ENCODE measurements around the gene CDK14.

- TF ChIP-seq POLR2AphosphoS5 (IDR thresholded peaks at IDR 0.05; ENCODE audit: borderline replicate concordance, low read depth, low read length), result no peak
- TF ChIP-seq EZH2 (IDR thresholded peaks at IDR 0.05), result no peak
- no peak for TF ChIP-seq FOXP2 (optimal IDR thresholded peaks at IDR 0.05; ENCODE audit: control extremely low read depth, extremely low read length, insufficient read depth)
Observed at GRCh38 chr7:90580051-90580450, 16.1 kb upstream of the CDK14 start.

All from SK-N-MC (cell line).